SH-SY5Y (cell line): ENCODE measurements around the gene SFT2D1.

Experiments
- GATA2 ChIP-seq: IDR thresholded peaks from 2 replicates; pipeline ENCODE4 v1.6.1; 2011; ENCODE audit warnings: mild to moderate bottlenecking, low read depth, low read length
- GATA3 ChIP-seq: IDR thresholded peaks from 2 replicates; pipeline ENCODE4 v1.6.1; 2011; ENCODE audit warnings: low read depth, mild to moderate bottlenecking, low read length, moderate library complexity

DNA sequence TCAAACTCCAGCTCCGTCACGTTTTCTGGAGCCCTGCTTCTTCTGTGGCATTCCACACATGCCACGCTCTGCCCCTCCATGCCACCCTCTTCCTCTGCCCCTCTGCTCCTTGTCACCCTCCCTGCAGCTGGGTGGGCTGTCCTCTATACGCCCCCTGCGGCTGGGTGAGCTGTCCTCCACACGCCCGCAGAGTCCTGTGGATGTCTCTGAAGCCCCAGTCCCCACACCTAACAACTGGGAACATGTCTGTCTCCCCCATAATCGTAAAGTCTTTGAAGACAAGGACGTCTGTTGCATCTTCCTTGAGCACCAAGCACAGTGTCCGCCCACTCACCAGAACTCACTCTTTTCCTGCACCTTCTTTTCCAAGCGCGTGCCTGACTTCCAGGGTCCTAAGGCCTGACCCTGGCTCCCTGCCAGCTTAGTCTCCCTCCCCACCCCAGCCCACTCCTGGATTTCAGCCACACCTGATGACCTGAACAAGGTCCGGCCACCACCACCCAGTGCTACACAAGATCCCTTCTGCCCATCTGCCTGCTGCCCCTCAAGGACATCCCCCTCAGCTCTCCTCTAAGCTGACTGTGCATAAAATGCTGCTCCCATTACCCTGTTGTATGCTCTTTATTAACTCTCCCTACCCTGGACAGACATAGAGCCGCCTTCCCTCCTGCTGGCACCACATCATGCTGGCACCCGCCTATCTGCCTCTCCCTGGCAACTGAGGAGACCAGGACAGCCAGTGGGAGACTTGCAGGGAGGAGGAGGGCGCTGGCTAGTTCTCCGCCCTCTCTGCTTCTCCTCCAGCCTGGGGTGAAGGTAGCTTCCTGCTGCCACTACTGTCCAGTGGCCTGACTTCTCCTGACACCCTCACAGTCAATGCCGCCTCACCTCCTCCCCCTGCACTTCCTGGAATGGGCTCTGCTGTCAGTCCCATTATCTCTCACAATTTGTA lies 23.4 kb downstream of the SFT2D1 start:
- TF ChIP-seq GATA2 = no peak
- TF ChIP-seq GATA3 = no peak
